A549 treated with CpdA at 1 μM for 4 hours (cell line): Measurements from ENCODE around the gene IRF3. TPM values are rescaled to one million over a fixed set of nuclear protein-coding genes. Genes with fewer than 3 reads are reported as not detected.

Experiments
- total RNA-seq: library from RNA; stranded (reverse); fragments of 200-300 nt; extraction: Qiagen RNA extraction; gene quantifications from 5 replicates; pipeline ENCODE4 v1.2.3, GENCODE V29; 2022; ENCODE audit warnings: low read depth

IRF3 gene
- 90.0 to 124 TPM (median 114 TPM) in 5 replicates for total RNA-seq

DNA sequence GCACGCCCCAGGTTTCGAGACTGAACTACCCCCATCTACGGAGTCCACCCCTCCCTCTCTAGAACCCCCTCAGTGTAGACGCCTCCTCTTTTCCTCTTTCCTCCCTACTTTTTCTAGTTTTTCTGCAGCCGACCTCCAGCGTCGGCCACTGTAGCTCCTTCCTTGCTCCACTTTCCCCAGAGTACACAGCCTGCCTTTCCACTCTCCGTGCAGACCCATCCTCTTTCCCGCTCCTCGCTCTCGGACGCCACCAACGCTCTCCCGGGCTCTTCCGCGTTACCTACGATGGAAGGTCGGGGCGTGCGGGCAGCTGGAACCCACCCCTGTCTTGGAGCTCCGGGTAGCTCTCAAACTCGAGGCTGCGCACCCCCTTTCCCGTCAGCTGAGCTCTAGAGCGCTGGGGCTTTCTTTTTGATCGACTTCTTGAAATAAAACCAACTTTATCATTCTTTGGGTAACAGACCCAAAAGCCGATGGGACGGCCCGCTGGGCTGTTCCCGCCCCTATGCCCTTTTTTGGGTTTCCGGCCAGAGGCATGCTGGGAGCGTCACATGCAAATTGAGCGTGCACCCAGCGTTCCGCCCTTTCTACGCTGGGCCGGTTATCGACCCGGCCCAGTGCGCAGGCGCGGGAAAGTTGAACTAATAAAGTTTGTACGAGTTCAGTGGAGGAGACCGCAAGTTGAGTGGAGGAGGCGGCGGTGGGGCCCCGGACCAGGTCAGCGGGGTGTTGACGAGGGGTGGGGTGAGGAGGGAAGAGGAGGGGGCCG lies at the start of gene IRF3, which contains the start of gene BCL2L12:
TSS of gene IRF3 (minus strand) at position 507 of the 769 bp plus-strand sequence. CDS start 1,019 bp downstream, outside the sequence.
TSS of gene BCL2L12 (plus strand) at position 583 of the 769 bp plus-strand sequence. CDS start 760 bp downstream, outside the sequence.

GRCh38 chr19:49690656-49691242 lies 25.1 kb upstream of the IRF3 start, which contains the start of gene CPT1C:
TSS of gene CPT1C (plus strand) at chr19:49691116. CDS start at chr19:49692253, 1,137 bp downstream.

GRCh38 chr19:49689133-49690078 lies 23.7 kb upstream of the IRF3 start, which contains the start of gene ADM5:
TSS of gene ADM5 (plus strand) at chr19:49689594. CDS start at chr19:49689838, 244 bp downstream.

DNA sequence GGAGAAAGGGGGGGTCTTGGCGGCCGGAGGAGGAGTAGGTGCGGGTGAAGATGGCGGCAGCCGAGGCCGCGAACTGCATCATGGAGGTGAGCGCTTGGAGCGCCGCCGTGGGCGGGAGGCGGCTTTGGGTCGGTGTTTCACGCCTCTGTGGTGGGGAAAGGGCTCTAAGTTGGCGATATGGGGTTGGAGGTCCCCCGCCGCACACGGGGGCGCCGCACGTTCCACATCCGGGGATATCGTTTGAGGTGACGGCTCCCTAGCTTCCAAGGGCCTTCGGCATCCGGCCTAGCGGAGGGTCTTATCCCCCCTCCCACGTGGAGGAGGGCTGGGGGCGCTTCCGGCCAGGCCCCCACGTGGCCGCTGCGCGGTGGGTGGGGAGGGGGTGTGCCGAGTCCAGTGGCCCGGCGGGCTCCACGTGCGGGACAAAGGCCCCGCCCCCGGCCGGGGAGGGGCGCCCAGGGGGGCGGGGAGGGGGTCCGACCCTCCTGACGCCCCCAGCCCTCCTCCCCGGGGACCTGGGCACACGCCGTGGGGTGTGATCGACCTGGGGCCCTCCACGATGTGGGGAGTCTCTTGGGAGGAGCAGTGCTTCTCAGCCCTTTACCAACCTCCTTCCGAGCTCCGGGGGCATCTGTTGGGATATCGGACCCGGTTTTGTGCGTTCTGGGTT lies 11.7 kb upstream of the IRF3 start, which contains the start of gene PRMT1:
TSS of gene PRMT1 (plus strand) at position 41 of the 670 bp plus-strand sequence. CDS start at position 51, 10 bp downstream.

GRCh38 chr19:49641688-49642491 lies 23.8 kb downstream of the IRF3 start, which contains the start of gene SCAF1:
TSS of gene SCAF1 (plus strand) at chr19:49642209. CDS start at chr19:49645027, 2,818 bp downstream.

DNA sequence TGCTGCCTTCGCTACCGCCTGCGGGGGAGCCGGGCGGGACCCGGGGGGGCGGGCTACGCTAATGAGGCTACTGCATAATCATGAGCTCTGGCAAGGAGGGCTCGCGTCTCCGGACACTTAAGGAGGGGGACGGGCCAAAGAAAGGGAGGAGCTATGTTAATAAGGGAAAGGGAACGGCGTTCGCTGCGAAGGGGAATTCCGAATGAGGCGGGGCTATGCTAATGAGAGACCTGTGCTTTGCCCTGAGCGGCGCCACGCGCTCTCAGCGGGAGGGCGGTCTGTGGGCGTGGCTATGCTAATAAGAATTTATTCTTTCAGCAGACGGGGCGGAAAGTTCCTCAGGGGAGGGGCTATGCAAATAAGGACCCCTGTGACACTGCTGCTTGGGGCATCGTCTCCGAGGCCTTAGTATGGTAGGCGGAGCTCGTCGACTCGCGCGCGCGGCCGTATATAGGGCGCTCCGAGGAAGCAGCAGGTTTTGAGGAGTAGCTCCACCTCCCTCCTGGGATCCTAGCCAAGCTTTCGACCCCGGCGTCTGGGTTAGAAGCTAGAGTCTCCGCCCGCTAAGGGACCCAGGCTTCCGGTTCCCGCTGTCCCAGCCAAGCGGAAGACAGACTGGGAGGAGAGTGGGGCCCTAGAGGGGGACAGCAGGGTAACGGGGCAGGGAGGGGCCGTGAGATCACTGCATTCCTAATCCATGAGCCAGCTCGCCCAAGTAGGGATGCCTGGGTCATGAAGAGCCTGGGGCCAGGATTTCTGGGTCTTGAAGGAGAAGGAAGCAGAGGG lies 25.4 kb downstream of the IRF3 start, which contains the start of gene RRAS:
TSS of gene RRAS (minus strand) at position 31 of the 786 bp plus-strand sequence. CDS start 45 bp downstream, outside the sequence.

Other genes starting within 250 kb of the IRF3 start
- gene PTH2, start 242.4 kb downstream of the IRF3 start, total RNA-seq, result not detected in 5 replicates
- 0.22 to 0.31 TPM (median 0.26 TPM) in 4 of 5 replicates, not detected in the other for gene GFY, start 240.5 kb downstream of the IRF3 start, total RNA-seq
- 0.58 to 0.68 TPM (median 0.62 TPM) in 5 replicates for gene SLC17A7, start 224.3 kb downstream of the IRF3 start, total RNA-seq
- gene PIH1D1, start 214.0 kb downstream of the IRF3 start, total RNA-seq, result 92.8 to 102 TPM (median 100 TPM) in 5 replicates
- gene ALDH16A1, start 212.6 kb downstream of the IRF3 start, total RNA-seq, result 18.2 to 27.7 TPM (median 23.6 TPM) in 5 replicates
- gene FLT3LG, start 191.6 kb downstream of the IRF3 start, total RNA-seq, result 1.3 to 1.7 TPM (median 1.3 TPM) in 5 replicates
- 3,996 to 4,378 TPM (median 4,082 TPM) in 5 replicates for gene RPL13A, start 178.2 kb downstream of the IRF3 start, total RNA-seq
- gene RPS11, start 169.4 kb downstream of the IRF3 start, total RNA-seq, result 3,847 to 4,288 TPM (median 4,148 TPM) in 5 replicates
- gene FCGRT, start 153.2 kb downstream of the IRF3 start, total RNA-seq, result 22.9 to 31.3 TPM (median 28.2 TPM) in 5 replicates
- gene RCN3, start 137.9 kb downstream of the IRF3 start, total RNA-seq, result 1.1 to 2.4 TPM (median 2.2 TPM) in 5 replicates
- 81.8 to 113 TPM (median 104 TPM) in 5 replicates for gene NOSIP, start 85.3 kb downstream of the IRF3 start, total RNA-seq
- 0.64 to 0.93 TPM (median 0.73 TPM) in 5 replicates for gene PRRG2, start 84.5 kb downstream of the IRF3 start, total RNA-seq
- 26.3 to 33.5 TPM (median 29.6 TPM) in 5 replicates for gene PRR12, start 74.7 kb downstream of the IRF3 start, total RNA-seq
- 78.0 to 135 TPM (median 125 TPM) in 5 replicates for gene RRAS, start 25.7 kb downstream of the IRF3 start, total RNA-seq
- 45.8 to 71.4 TPM (median 69.7 TPM) in 5 replicates for gene SCAF1, start 23.6 kb downstream of the IRF3 start, total RNA-seq
- 53.6 to 76.6 TPM (median 68.8 TPM) in 5 replicates for gene BCL2L12, start 76 bp upstream of the IRF3 start, total RNA-seq
- 399 to 454 TPM (median 422 TPM) in 5 replicates for gene PRMT1, start 11.4 kb upstream of the IRF3 start, total RNA-seq
- 3.9 to 7.0 TPM (median 6.8 TPM) in 5 replicates for gene ADM5, start 23.7 kb upstream of the IRF3 start, total RNA-seq
- 13.3 to 15.1 TPM (median 13.5 TPM) in 5 replicates for gene CPT1C, start 25.3 kb upstream of the IRF3 start, total RNA-seq
- not detected in 5 replicates for gene TSKS, start 97.4 kb upstream of the IRF3 start, total RNA-seq
- gene AP2A1, start 101.1 kb upstream of the IRF3 start, total RNA-seq, result 46.0 to 56.6 TPM (median 51.1 TPM) in 5 replicates
- 13.7 to 16.0 TPM (median 15.2 TPM) in 5 replicates for gene FUZ, start 147.4 kb upstream of the IRF3 start, total RNA-seq
- 46.9 to 68.9 TPM (median 60.0 TPM) in 5 replicates for gene MED25, start 152.4 kb upstream of the IRF3 start, total RNA-seq
- 109 to 159 TPM (median 143 TPM) in 5 replicates for gene PTOV1, start 185.3 kb upstream of the IRF3 start, total RNA-seq
- gene PNKP, start 201.7 kb upstream of the IRF3 start, total RNA-seq, result 45.9 to 63.6 TPM (median 50.4 TPM) in 5 replicates
- gene AKT1S1, start 211.5 kb upstream of the IRF3 start, total RNA-seq, result 70.9 to 125 TPM (median 113 TPM) in 5 replicates
- gene TBC1D17, start 211.8 kb upstream of the IRF3 start, total RNA-seq, result 21.2 to 24.9 TPM (median 24.4 TPM) in 5 replicates
- 0.44 to 1.2 TPM (median 0.91 TPM) in 5 replicates for gene IL4I1, start 231.0 kb upstream of the IRF3 start, total RNA-seq